SK-N-SH treated with all-trans-retinoic acid at 6 μM for 48 hours (cell line): ENCODE results near the gene FAM131C.

Source experiments
- CREB5 ChIP-seq: fragments of 250-450 bp; sonication (Bioruptor Pico); IDR thresholded peaks from 2 replicates; pipeline ENCODE4 v1.5.1; 2020; ENCODE audit warnings: low read depth, mild to moderate bottlenecking, moderate library complexity
- POU6F1 ChIP-seq: fragments of 250-450 bp; sonication (Bioruptor Pico); IDR thresholded peaks from 2 replicates; pipeline ENCODE4 v1.8.0; 2021; ENCODE audit warnings: low read depth, mild to moderate bottlenecking, moderate library complexity, borderline replicate concordance
- ZFP3 ChIP-seq: fragments of 250-450 bp; sonication (Bioruptor Pico); IDR thresholded peaks from 2 replicates; pipeline ENCODE4 v1.5.0; 2020; ENCODE audit warnings: mild to moderate bottlenecking, moderate library complexity

GRCh38 chr1:16085522-16085921 is 12.1 kb upstream of the FAM131C start:
- no peak for TF ChIP-seq CREB5 (CRISPR knock-in tag)
- TF ChIP-seq ZFP3 (CRISPR knock-in tag): no peak
- TF ChIP-seq POU6F1: no peak
